Activated CD8-positive, alpha-beta T cell treated with anti-CD3 and anti-CD28 coated beads for 36 hours (primary cell): ENCODE measurements around the gene LAMA3. TPM values are rescaled to one million over a fixed set of nuclear protein-coding genes. Genes with fewer than 3 reads are reported as not detected.

Source experiments
- ATAC-seq: fragments of 200-7000 bp; cut with Tn5 transposase; one replicate; pipeline ENCODE4 v1.10.0; 2021; ENCODE audit warnings: mild to moderate bottlenecking, moderate library complexity
- CTCF ChIA-PET: fragments of 350-600 bp; sonication (Branson Sonifier 250); formaldehyde crosslinking; loops from one replicate; lab custom pipeline; 2021; ENCODE audit warnings: antibody characterized with exemption; lab: Charles Lee
- POLR2A ChIA-PET: fragments of 350-600 bp; sonication (Branson Sonifier 250); formaldehyde crosslinking; loops from one replicate; lab custom pipeline; 2021; ENCODE audit warnings: antibody characterized with exemption; lab: Charles Lee
- DNase-seq: peaks from one replicate; pipeline ENCODE4 v3.0.0-alpha.2; 2020
- H3K27ac Mint-ChIP-seq: one replicate; pipeline ENCODE4 v1.8.0; 2021; ENCODE audit warnings: mild to moderate bottlenecking, mixed read lengths
- H3K27me3 Mint-ChIP-seq: one replicate; pipeline ENCODE4 v1.8.0; 2021; ENCODE audit warnings: mixed read lengths
- H3K36me3 Mint-ChIP-seq: one replicate; pipeline ENCODE4 v1.8.0; 2021; ENCODE audit warnings: low read depth, mixed read lengths
- H3K4me1 Mint-ChIP-seq: one replicate; pipeline ENCODE4 v1.8.0; 2021; ENCODE audit warnings: low read depth, mixed read lengths
- H3K4me3 Mint-ChIP-seq: one replicate; pipeline ENCODE4 v1.8.0; 2021; ENCODE audit warnings: mild to moderate bottlenecking, moderate library complexity, mixed read lengths
- H3K9me3 Mint-ChIP-seq: one replicate; pipeline ENCODE4 v1.8.0; 2021; ENCODE audit warnings: mixed read lengths
- intact Hi-C: fragments of 100-400 bp; cut with micrococcal nuclease; formaldehyde crosslinking; loops from one replicate; pipeline ENCODE4 v1.10.0; 2022
- total RNA-seq, 2 experiments: library from RNA; stranded (reverse); gene quantifications; one replicate each; pipeline ENCODE4 v1.2.3, GENCODE V29; 2021
- TF ChIP-seq, protein P1 (sequence below): fragments of 200-600 bp; IDR thresholded peaks from one replicate; pipeline ENCODE4 v1.8.0; 2022; ENCODE audit warnings: antibody characterized with exemption, mild to moderate bottlenecking

Gene LAMA3
- total RNA-seq, 2 experiments from 2014 or later = 0.05 TPM; not detected in 1

DNA sequence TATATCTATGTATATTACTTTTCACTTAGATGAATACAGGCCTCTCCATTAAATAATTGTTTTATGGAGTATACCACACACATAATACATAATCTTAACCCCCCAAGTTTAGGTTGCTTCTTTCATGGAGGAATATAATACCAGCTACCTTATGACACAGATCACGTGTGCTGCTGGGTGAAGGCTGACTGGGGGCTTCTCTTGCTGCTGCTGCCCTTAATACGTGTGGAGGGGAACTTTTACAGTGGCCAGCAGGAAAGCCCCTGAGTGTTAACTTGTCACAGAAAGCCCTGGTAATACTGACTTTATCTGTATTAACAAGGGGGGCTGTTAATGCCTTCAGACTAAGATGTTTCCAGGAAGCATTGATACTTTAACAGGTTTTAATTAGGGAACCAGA is 63.1 kb downstream of the LAMA3 start:
- no peak overlapping the region for H3K4me3 Mint-ChIP-seq
- POLR2A ChIA-PET = interaction anchor here (0.7 kb wide), 1 partner anchor 98 kb away, joined by 4 read pairs; no protein-coding TSS in a partner anchor
- TF ChIP-seq, protein P1, sequence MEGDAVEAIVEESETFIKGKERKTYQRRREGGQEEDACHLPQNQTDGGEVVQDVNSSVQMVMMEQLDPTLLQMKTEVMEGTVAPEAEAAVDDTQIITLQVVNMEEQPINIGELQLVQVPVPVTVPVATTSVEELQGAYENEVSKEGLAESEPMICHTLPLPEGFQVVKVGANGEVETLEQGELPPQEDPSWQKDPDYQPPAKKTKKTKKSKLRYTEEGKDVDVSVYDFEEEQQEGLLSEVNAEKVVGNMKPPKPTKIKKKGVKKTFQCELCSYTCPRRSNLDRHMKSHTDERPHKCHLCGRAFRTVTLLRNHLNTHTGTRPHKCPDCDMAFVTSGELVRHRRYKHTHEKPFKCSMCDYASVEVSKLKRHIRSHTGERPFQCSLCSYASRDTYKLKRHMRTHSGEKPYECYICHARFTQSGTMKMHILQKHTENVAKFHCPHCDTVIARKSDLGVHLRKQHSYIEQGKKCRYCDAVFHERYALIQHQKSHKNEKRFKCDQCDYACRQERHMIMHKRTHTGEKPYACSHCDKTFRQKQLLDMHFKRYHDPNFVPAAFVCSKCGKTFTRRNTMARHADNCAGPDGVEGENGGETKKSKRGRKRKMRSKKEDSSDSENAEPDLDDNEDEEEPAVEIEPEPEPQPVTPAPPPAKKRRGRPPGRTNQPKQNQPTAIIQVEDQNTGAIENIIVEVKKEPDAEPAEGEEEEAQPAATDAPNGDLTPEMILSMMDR = no peak
- no peak for ATAC-seq
- H3K27me3 Mint-ChIP-seq = peaks cover 2% of the 10 kb centered on the region
- H3K4me1 Mint-ChIP-seq = no peaks in the 10 kb centered on the region
- intact Hi-C loops = no loop called here
- no peak for DNase-seq
- no peak overlapping the region for H3K27ac Mint-ChIP-seq
- CTCF ChIA-PET = interaction anchor here (0.9 kb wide), 1 partner anchor 17 kb away, joined by 3 read pairs; no protein-coding TSS in a partner anchor
- H3K9me3 Mint-ChIP-seq = peaks cover 2% of the 10 kb centered on the region
- H3K36me3 Mint-ChIP-seq = no peaks in the 10 kb centered on the region

GRCh38 chr18:23752796-23753195 is 63.5 kb downstream of the LAMA3 start:
- Mint-ChIP-seq H3K36me3 (no peaks in the 10 kb centered on the region), H3K4me3 (no peak overlapping the region), H3K4me1 (no peaks in the 10 kb centered on the region), H3K27ac (no peak overlapping the region), H3K27me3 (peaks cover 2% of the 10 kb centered on the region), H3K9me3 (peaks cover 2% of the 10 kb centered on the region)
- TF ChIP-seq, protein P1 = no peak
- ChIA-PET CTCF (no interaction called here), POLR2A (no interaction called here)
- DNase-seq = no peak
- no peak for ATAC-seq
- intact Hi-C loops = no loop called here

DNA sequence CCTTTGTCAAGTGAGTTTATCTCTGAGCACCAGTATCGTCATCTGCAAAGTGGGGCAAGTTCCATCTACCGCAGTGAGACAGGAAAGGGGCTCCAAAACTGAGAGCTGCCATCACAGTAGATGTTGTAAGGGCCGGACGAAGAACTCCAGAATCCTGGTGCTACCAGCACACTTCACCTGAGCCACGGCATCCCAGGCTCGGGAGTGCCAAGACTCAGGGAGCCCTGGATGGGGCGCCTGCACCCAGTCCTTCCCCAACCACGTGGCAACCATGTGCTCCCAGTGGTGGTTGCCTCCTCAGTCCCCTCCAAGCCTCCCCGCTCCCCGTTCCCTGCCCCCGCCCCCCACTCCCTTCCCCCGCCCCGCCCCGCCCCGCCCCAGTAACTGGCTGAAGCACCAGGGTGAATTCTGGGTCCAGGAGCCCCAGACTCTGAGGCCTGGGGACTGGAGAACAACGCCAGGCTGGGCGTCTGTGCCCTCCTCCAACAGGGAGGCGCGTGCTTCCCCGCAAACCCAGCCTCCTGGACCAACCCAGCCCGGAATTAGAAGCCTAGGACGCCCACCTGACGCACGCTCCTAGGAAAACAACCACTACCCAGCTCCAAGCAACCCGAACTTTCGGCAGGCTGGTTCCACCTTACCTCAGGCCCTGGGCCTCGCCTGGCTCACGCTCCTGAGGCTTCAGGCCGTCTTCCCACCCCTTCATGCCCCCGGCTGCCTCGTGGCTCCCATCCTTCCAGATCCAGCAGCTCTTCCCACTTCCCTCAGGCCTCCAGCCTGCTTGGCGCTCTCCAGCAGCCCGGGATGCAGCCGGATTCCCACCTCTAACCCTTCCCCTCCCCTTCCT is 67.6 kb downstream of the LAMA3 start:
- H3K4me1 Mint-ChIP-seq = no peaks in the 10 kb centered on the region
- CTCF ChIA-PET = no interaction called here

GRCh38 chr18:23757437-23757733 is 68.1 kb downstream of the LAMA3 start:
- Mint-ChIP-seq H3K27me3 (peaks cover 4% of the 10 kb centered on the region), H3K4me3 (no peak overlapping the region), H3K4me1 (no peaks in the 10 kb centered on the region), H3K27ac (no peak overlapping the region), H3K36me3 (no peaks in the 10 kb centered on the region), H3K9me3 (peaks cover 2% of the 10 kb centered on the region)
- ATAC-seq (no peak), DNase-seq (no peak)
- TF ChIP-seq, protein P1 = no peak
- ChIA-PET CTCF (no interaction called here), POLR2A (no interaction called here)
- intact Hi-C loops = no loop called here

More for the DNA sequence above, 67.6 kb downstream of the LAMA3 start:
- H3K36me3 Mint-ChIP-seq = no peaks in the 10 kb centered on the region
- H3K27ac Mint-ChIP-seq = no peak overlapping the region
- ATAC-seq (no peak), DNase-seq (no peak)
- peaks cover 2% of the 10 kb centered on the region for H3K9me3 Mint-ChIP-seq
- H3K27me3 Mint-ChIP-seq = peaks cover 4% of the 10 kb centered on the region
- POLR2A ChIA-PET = no interaction called here
- TF ChIP-seq, protein P1 = no peak
- intact Hi-C loops = no loop called here
- no peak overlapping the region for H3K4me3 Mint-ChIP-seq

- CTCF ChIA-PET = no interaction called here
- no peak overlapping the region for H3K27ac Mint-ChIP-seq
These were observed 69.0 kb downstream of the LAMA3 start for GRCh38 chr18:23758281-23758680.

More at GRCh38 chr18:23758281-23758680, 69.0 kb downstream of the LAMA3 start:
- Mint-ChIP-seq H3K4me1 (no peaks in the 10 kb centered on the region), H3K36me3 (no peaks in the 10 kb centered on the region), H3K27me3 (peaks cover 4% of the 10 kb centered on the region), H3K9me3 (peaks cover 2% of the 10 kb centered on the region), H3K4me3 (no peak overlapping the region)
- TF ChIP-seq, protein P1 = no peak
- ATAC-seq (no peak), DNase-seq (no peak)
- POLR2A ChIA-PET = no interaction called here
- intact Hi-C loops = no loop called here
